GM15510 (cell line): ENCODE results near the gene ALDH1A3.

ENCODE experiments used
- POLR2A ChIP-seq: IDR thresholded peaks from 3 replicates; pipeline ENCODE4 v1.6.1; 2011; ENCODE audit warnings: borderline replicate concordance; ENCODE audit not compliant: insufficient read length; ENCODE audit errors: extremely low read depth

The ALDH1A3 gene

DNA sequence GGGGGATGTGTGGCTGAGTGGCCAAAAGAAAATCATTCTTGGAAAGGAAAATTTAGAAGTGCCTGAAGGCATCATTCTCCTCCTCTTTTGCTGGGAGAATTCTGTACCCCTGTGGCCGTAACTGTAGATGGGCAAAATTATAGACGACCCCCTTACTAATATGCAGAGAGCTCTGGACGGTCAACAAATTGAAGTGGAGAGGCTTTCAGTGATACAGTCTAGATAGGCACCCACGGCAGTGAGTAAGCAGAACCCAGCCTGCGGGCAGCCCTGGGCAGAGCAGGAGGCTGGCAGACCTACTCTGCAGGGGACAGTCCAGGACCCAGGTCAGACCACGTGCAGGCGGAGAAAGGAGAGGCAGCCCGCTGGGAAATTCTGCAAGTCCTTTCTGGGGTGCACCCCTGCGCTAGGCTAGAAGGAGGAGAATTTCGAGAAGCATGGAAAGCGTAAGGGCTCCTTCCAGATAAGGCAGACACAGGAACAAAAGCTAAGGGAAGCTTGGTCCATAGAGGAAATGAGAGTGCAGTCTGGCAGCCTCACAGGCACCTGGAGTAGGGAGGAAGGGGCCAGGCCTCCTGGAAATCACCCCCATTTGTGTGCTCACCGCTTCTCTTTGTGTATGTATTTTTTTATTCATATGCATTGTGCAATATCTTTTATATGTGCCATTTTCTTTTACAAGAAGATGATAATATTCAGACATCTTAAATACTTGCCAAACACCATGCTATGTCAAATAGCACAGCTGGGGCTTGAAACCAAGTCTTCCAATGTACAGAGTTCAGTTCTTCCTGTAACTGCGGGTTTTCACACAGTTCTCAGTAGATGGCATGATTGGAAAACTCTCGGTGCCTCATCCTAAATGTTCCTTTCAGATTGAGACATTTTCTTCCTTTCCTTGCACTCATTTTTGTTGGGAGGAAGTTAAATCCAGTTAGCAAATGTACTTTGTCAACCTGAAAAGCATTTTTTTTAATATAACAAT, 79.7 kb downstream of the ALDH1A3 start:
- no peak for TF ChIP-seq POLR2A
